ENCODE measurements around the gene CUX1. TPM values are rescaled to one million over a fixed set of nuclear protein-coding genes. Genes with fewer than 3 reads are reported as not detected.

The CUX1 gene
- total and polyA plus RNA-seq, 2 of the 13 experiments (the other 11 are each of a cell fraction or from before 2014, with no cell fraction given), result 13.7 to 14.9 TPM

- DNase-seq (ENCODE audit: low spot score) (no peak), ATAC-seq (no peak), FAIRE-seq (no peak)
- in situ Hi-C loops (cut with HindIII; ENCODE audit: extremely low pct_ligation_motif_present, low pct_unique_long_range_greater_than_20kb), result no loop called here
- intact Hi-C loops (cut with micrococcal nuclease; ENCODE audit: unreplicated experiment), result no loop called here
- H3K79me2 ChIP-seq (ENCODE audit: insufficient read depth, low read length), result no peaks in the 10 kb centered on the region
- peaks cover 14% of the 10 kb centered on the region for H3K4me1 ChIP-seq (ENCODE audit: insufficient read depth, low read length)
- H3K36me3 ChIP-seq (replicated peaks in 1 of 2; ENCODE audit: control insufficient read depth in 1 of 2, insufficient read depth in 2 of 2, low read length in 2 of 2), result peaks cover 2 to 12% of the 10 kb centered on the region in 2 experiments; a peak in 3 of 5 replicates
- TF ChIP-seq ZNF549 (CRISPR knock-in tag; IDR thresholded peaks at IDR 0.05) (no peak), ZNF329 (CRISPR knock-in tag; IDR thresholded peaks at IDR 0.05; ENCODE audit: low read depth) (peak; percentile 97), ARNTL (CRISPR knock-in tag; IDR thresholded peaks at IDR 0.05) (no peak)
- 85% methylated on average over 8 of the region's 11 CpGs for WGBS (ENCODE audit: low lambda C conversion rate)
- no peaks in the 10 kb centered on the region for H4K20me1 ChIP-seq (ENCODE audit: insufficient read depth, low read length)
- no peak overlapping the region for H3K27ac ChIP-seq (ENCODE audit: extremely low read length, insufficient read depth, low read length)
- no peak overlapping the region for H3K4me2 ChIP-seq (ENCODE audit: low read depth, low read length)
- no peak overlapping the region for H3K4me3 ChIP-seq (replicated peaks in 1 of 3; ENCODE audit: insufficient read depth in 1 of 3, low read depth in 2 of 3, low read length in 3 of 3)
- H3K9ac ChIP-seq (ENCODE audit: insufficient read depth, low read depth, low read length), result no peak overlapping the region
- H3K27me3 ChIP-seq (ENCODE audit: control insufficient read depth in 1 of 2, insufficient read depth in 2 of 2, low read length in 2 of 2), result no peaks in the 10 kb centered on the region
- CTCF ChIA-PET (ENCODE audit: low intra/inter-chr PET ratio, low total read pairs), result no interaction called here
- no peak overlapping the region for H2AFZ ChIP-seq (ENCODE audit: low read length)
- no peaks in the 10 kb centered on the region for H3K9me3 ChIP-seq (ENCODE audit: low read length)
- BruUV-seq (replicated peaks), result no TSS peak
- POLR2A ChIA-PET, result no interaction called here
These were observed 310.9 kb downstream of the CUX1 start for GRCh38 chr7:102128303-102128702.

GRCh38 chr7:102129636-102130370 lies 312.4 kb downstream of the CUX1 start:
- ATAC-seq, result no peak
- no peaks in the 10 kb centered on the region for H3K9me3 ChIP-seq (ENCODE audit: low read length)
- H3K4me1 ChIP-seq (ENCODE audit: insufficient read depth, low read length), result peaks cover 29% of the 10 kb centered on the region
- BruUV-seq (replicated peaks), result no TSS peak
- H2AFZ ChIP-seq (ENCODE audit: low read length), result no peak overlapping the region
- ChIA-PET CTCF (ENCODE audit: low intra/inter-chr PET ratio, low total read pairs) (no interaction called here), POLR2A (no interaction called here)
- WGBS (ENCODE audit: low lambda C conversion rate), result 91% methylated on average over 15 of the region's 15 CpGs
- H3K36me3 ChIP-seq (replicated peaks in 1 of 2; ENCODE audit: control insufficient read depth in 1 of 2, insufficient read depth in 2 of 2, low read length in 2 of 2), result peaks cover 2 to 3% of the 10 kb centered on the region in 2 experiments; a peak in 1 of 5 replicates
- H3K79me2 ChIP-seq (ENCODE audit: insufficient read depth, low read length), result no peaks in the 10 kb centered on the region
- DNase-seq (ENCODE audit: low spot score), result no peak
- no peak overlapping the region for H3K4me3 ChIP-seq (replicated peaks in 1 of 3; ENCODE audit: insufficient read depth in 1 of 3, low read depth in 2 of 3, low read length in 3 of 3)
- intact Hi-C loops (cut with micrococcal nuclease; ENCODE audit: unreplicated experiment), result no loop called here
- no peaks in the 10 kb centered on the region for H3K27me3 ChIP-seq (ENCODE audit: control insufficient read depth in 1 of 2, insufficient read depth in 2 of 2, low read length in 2 of 2)
- in situ Hi-C loops (cut with HindIII; ENCODE audit: extremely low pct_ligation_motif_present, low pct_unique_long_range_greater_than_20kb), result no loop called here
- H3K9ac ChIP-seq (ENCODE audit: insufficient read depth, low read depth, low read length), result no peak overlapping the region
- no peaks in the 10 kb centered on the region for H4K20me1 ChIP-seq (ENCODE audit: insufficient read depth, low read length)
- TF ChIP-seq ZBTB43 (CRISPR knock-in tag; conservative IDR thresholded peaks at IDR 0.05), result no peak
- no peak for TF ChIP-seq ZSCAN21 (CRISPR knock-in tag; IDR thresholded peaks at IDR 0.05; ENCODE audit: borderline replicate concordance)
- TF ChIP-seq ZNF580 (CRISPR knock-in tag; IDR thresholded peaks at IDR 0.05; ENCODE audit: borderline replicate concordance, low read depth), result no peak
- no peak for TF ChIP-seq ZSCAN12 (CRISPR knock-in tag; IDR thresholded peaks at IDR 0.05)
- no peak overlapping the region for H3K27ac ChIP-seq (ENCODE audit: extremely low read length, insufficient read depth, low read length)
- H3K4me2 ChIP-seq (ENCODE audit: low read depth, low read length), result no peak overlapping the region
- FAIRE-seq, result no peak
